ENCODE measurements around the gene SGK1. TPM values are rescaled to one million over a fixed set of nuclear protein-coding genes. Genes with fewer than 3 reads are reported as not detected.

The SGK1 gene
- total and polyA plus RNA-seq, 10 of the 15 experiments (the other 5 are each of a cell fraction or from before 2014, with no cell fraction given), result 0.62 to 5.1 (median 2.9) TPM

DNA sequence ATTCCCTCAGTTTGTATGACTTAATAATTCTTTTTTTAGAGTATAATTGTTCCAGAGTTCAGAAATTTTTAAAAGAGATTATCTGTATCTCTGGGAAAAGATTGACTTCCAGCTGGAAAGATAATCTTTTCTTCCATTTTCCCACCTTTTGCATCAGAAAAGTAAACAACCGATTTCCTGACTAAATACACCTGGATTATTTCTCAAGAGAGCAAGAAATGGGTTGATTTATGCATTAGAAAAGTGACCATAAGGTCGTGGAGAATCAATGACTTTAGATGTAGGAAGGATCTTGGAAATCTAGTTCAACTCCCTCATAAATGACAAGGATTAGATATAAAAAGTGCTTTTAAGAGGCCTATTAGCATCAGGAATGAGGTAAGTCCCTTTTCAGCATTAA, 79.9 kb downstream of the SGK1 start:
- Histone ChIP-seq H3K9ac (ENCODE audit: control insufficient read depth, insufficient read depth, low read length) (no peak overlapping the region), H3K27ac (ENCODE audit: control insufficient read depth, insufficient read depth) (no peak overlapping the region), H3K27me3 (replicated peaks in 1 of 2; ENCODE audit: control insufficient read depth in 2 of 2, insufficient read depth in 2 of 2, low read length in 1 of 2) (no peaks in the 10 kb centered on the region), H4K20me1 (ENCODE audit: control insufficient read depth, insufficient read depth) (no peaks in the 10 kb centered on the region), H3K79me2 (ENCODE audit: control insufficient read depth, insufficient read depth, low read length) (no peaks in the 10 kb centered on the region), H3K4me2 (ENCODE audit: control insufficient read depth, insufficient read depth) (no peak overlapping the region), H3K36me3 (ENCODE audit: control insufficient read depth in 2 of 2, insufficient read depth in 2 of 2, low read length in 1 of 2) (no peaks in the 10 kb centered on the region), H2AFZ (ENCODE audit: control insufficient read depth, low read depth, low read length) (no peak overlapping the region), H3K4me3 (no peak overlapping the region), H3K9me3 (replicated peaks; ENCODE audit: control insufficient read depth, insufficient read depth, low read length) (no peaks in the 10 kb centered on the region; the same call in 2 of the 3 replicates), H3K4me1 (ENCODE audit: control insufficient read depth, insufficient read depth, low read length) (peaks cover 12% of the 10 kb centered on the region)
- SMC1A ChIA-PET (ENCODE audit: uncharacterized antibody, unreplicated experiment), result interaction anchor here (2.0 to 4.3 kb wide), 2 partner anchors 8 to 11 kb away, joined by 16 to 32 read pairs; no protein-coding TSS in a partner anchor
- TF ChIP-seq HCFC1 (IDR thresholded peaks at IDR 0.05; ENCODE audit: low read length) (no peak), BCL11A (IDR thresholded peaks at IDR 0.05; ENCODE audit: low read depth, low read length) (no peak), BMI1 (IDR thresholded peaks at IDR 0.05; ENCODE audit: borderline replicate concordance) (no peak), NBN (IDR thresholded peaks at IDR 0.05) (no peak), RELA (IDR thresholded peaks at IDR 0.05; ENCODE audit: borderline replicate concordance, partially characterized antibody) (no peak), PRDM15 (CRISPR knock-in tag; IDR thresholded peaks at IDR 0.05) (no peak), PML (IDR thresholded peaks at IDR 0.05; ENCODE audit: low read length) (no peak), POLR2AphosphoS2 (IDR thresholded peaks at IDR 0.05; ENCODE audit: low read depth, low read length) (no peak), KLF5 (IDR thresholded peaks at IDR 0.05; ENCODE audit: partially characterized antibody) (no peak)
- TF ChIP-seq, protein P1, sequence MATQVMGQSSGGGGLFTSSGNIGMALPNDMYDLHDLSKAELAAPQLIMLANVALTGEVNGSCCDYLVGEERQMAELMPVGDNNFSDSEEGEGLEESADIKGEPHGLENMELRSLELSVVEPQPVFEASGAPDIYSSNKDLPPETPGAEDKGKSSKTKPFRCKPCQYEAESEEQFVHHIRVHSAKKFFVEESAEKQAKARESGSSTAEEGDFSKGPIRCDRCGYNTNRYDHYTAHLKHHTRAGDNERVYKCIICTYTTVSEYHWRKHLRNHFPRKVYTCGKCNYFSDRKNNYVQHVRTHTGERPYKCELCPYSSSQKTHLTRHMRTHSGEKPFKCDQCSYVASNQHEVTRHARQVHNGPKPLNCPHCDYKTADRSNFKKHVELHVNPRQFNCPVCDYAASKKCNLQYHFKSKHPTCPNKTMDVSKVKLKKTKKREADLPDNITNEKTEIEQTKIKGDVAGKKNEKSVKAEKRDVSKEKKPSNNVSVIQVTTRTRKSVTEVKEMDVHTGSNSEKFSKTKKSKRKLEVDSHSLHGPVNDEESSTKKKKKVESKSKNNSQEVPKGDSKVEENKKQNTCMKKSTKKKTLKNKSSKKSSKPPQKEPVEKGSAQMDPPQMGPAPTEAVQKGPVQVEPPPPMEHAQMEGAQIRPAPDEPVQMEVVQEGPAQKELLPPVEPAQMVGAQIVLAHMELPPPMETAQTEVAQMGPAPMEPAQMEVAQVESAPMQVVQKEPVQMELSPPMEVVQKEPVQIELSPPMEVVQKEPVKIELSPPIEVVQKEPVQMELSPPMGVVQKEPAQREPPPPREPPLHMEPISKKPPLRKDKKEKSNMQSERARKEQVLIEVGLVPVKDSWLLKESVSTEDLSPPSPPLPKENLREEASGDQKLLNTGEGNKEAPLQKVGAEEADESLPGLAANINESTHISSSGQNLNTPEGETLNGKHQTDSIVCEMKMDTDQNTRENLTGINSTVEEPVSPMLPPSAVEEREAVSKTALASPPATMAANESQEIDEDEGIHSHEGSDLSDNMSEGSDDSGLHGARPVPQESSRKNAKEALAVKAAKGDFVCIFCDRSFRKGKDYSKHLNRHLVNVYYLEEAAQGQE (IDR thresholded peaks at IDR 0.05; ENCODE audit: low read depth, low read length), result no peak
- TF ChIP-seq, protein P2, sequence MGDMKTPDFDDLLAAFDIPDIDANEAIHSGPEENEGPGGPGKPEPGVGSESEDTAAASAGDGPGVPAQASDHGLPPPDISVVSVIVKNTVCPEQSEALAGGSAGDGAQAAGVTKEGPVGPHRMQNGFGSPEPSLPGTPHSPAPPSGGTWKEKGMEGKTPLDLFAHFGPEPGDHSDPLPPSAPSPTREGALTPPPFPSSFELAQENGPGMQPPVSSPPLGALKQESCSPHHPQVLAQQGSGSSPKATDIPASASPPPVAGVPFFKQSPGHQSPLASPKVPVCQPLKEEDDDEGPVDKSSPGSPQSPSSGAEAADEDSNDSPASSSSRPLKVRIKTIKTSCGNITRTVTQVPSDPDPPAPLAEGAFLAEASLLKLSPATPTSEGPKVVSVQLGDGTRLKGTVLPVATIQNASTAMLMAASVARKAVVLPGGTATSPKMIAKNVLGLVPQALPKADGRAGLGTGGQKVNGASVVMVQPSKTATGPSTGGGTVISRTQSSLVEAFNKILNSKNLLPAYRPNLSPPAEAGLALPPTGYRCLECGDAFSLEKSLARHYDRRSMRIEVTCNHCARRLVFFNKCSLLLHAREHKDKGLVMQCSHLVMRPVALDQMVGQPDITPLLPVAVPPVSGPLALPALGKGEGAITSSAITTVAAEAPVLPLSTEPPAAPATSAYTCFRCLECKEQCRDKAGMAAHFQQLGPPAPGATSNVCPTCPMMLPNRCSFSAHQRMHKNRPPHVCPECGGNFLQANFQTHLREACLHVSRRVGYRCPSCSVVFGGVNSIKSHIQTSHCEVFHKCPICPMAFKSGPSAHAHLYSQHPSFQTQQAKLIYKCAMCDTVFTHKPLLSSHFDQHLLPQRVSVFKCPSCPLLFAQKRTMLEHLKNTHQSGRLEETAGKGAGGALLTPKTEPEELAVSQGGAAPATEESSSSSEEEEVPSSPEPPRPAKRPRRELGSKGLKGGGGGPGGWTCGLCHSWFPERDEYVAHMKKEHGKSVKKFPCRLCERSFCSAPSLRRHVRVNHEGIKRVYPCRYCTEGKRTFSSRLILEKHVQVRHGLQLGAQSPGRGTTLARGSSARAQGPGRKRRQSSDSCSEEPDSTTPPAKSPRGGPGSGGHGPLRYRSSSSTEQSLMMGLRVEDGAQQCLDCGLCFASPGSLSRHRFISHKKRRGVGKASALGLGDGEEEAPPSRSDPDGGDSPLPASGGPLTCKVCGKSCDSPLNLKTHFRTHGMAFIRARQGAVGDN (IDR thresholded peaks at IDR 0.05), result no peak
- TF ChIP-seq, protein P3, sequence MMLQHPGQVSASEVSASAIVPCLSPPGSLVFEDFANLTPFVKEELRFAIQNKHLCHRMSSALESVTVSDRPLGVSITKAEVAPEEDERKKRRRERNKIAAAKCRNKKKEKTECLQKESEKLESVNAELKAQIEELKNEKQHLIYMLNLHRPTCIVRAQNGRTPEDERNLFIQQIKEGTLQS (IDR thresholded peaks at IDR 0.05; ENCODE audit: borderline replicate concordance, extremely low read depth, low read depth, low read length), result no peak
- intact Hi-C loops (cut with micrococcal nuclease; ENCODE audit: unreplicated experiment) (no loop called here), in situ Hi-C loops (cut with MboI) (no loop called here)
- CTCF ChIA-PET, result no interaction called here
- no peak for DNase-seq (ENCODE audit: low read depth, low spot score)
- RAD21 ChIA-PET (ENCODE audit: unreplicated experiment), result no interaction called here
- WGBS (ENCODE audit: insufficient coverage, insufficient replicate concordance, low lambda C conversion rate, missing lambda C conversion rate), result 87% methylated on average over 2 of the region's 2 CpGs
- FAIRE-seq, result no peak
- BruUV-seq (replicated peaks), result no TSS peak
- POLR2A ChIA-PET, result no interaction called here
- ATAC-seq, result no peak
